ENCODE measurements around the gene FGA.
A peak's percentile ranks its signal among the peaks of the same experiment; 100 is the strongest.

FGA gene

GRCh38 chr4:154618708-154619315 is 28.3 kb upstream of the FGA start:
- peak; percentile 82 for ATAC-seq
- TF ChIP-seq ZNF565 (CRISPR knock-in tag; conservative IDR thresholded peaks at IDR 0.05; ENCODE audit: low read depth) (no peak), OSR1 (CRISPR knock-in tag; IDR thresholded peaks at IDR 0.05) (no peak), PPARA (CRISPR knock-in tag; IDR thresholded peaks at IDR 0.05; ENCODE audit: borderline replicate concordance) (no peak), ZC3H10 (CRISPR knock-in tag; IDR thresholded peaks at IDR 0.05) (no peak), ZFP3 (CRISPR knock-in tag; IDR thresholded peaks at IDR 0.05) (no peak), TSHZ2 (CRISPR knock-in tag; IDR thresholded peaks at IDR 0.05) (no peak), PATZ1 (CRISPR knock-in tag; IDR thresholded peaks at IDR 0.05; ENCODE audit: borderline replicate concordance) (no peak), GLIS3 (CRISPR knock-in tag; IDR thresholded peaks at IDR 0.05) (no peak), ISL1 (CRISPR knock-in tag; IDR thresholded peaks at IDR 0.05) (no peak), RARB (CRISPR knock-in tag; IDR thresholded peaks at IDR 0.05) (no peak), ZNF70 (CRISPR knock-in tag; IDR thresholded peaks at IDR 0.05) (no peak), BACH2 (CRISPR knock-in tag; IDR thresholded peaks at IDR 0.05; ENCODE audit: borderline replicate concordance) (no peak), ZFP30 (CRISPR knock-in tag; IDR thresholded peaks at IDR 0.05) (no peak), CREB5 (CRISPR knock-in tag; IDR thresholded peaks at IDR 0.05; ENCODE audit: low read depth) (no peak), ESRRG (CRISPR knock-in tag; IDR thresholded peaks at IDR 0.05) (no peak), ARNTL (CRISPR knock-in tag; IDR thresholded peaks at IDR 0.05; ENCODE audit: borderline replicate concordance, low read depth) (no peak), ZNF8 (CRISPR knock-in tag; IDR thresholded peaks at IDR 0.05) (no peak)

- ATAC-seq, result no peak
- TF ChIP-seq CREB5 (CRISPR knock-in tag; IDR thresholded peaks at IDR 0.05; ENCODE audit: low read depth), result no peak
- TF ChIP-seq POU6F1 (CRISPR knock-in tag; IDR thresholded peaks at IDR 0.05; ENCODE audit: borderline replicate concordance, low read depth), result no peak
- no peak for TF ChIP-seq ARNTL (CRISPR knock-in tag; IDR thresholded peaks at IDR 0.05; ENCODE audit: borderline replicate concordance, low read depth)
- TF ChIP-seq PATZ1 (CRISPR knock-in tag; IDR thresholded peaks at IDR 0.05; ENCODE audit: borderline replicate concordance), result no peak
- no peak for TF ChIP-seq ESRRG (CRISPR knock-in tag; IDR thresholded peaks at IDR 0.05)
- no peak for TF ChIP-seq ZNF70 (CRISPR knock-in tag; IDR thresholded peaks at IDR 0.05)
- no peak for TF ChIP-seq CSDC2 (CRISPR knock-in tag; IDR thresholded peaks at IDR 0.05)
- TF ChIP-seq RARB (CRISPR knock-in tag; IDR thresholded peaks at IDR 0.05), result no peak
- no peak for TF ChIP-seq TCF4 (CRISPR knock-in tag; IDR thresholded peaks at IDR 0.05; ENCODE audit: borderline replicate concordance)
- no peak for TF ChIP-seq ZFP30 (CRISPR knock-in tag; IDR thresholded peaks at IDR 0.05)
- no peak for TF ChIP-seq BACH2 (CRISPR knock-in tag; IDR thresholded peaks at IDR 0.05; ENCODE audit: borderline replicate concordance)
- TF ChIP-seq CSRNP3 (CRISPR knock-in tag; IDR thresholded peaks at IDR 0.05), result no peak
- TF ChIP-seq TSHZ2 (CRISPR knock-in tag; IDR thresholded peaks at IDR 0.05), result no peak
- TF ChIP-seq ISL1 (CRISPR knock-in tag; IDR thresholded peaks at IDR 0.05), result no peak
- no peak for TF ChIP-seq ZNF565 (CRISPR knock-in tag; conservative IDR thresholded peaks at IDR 0.05; ENCODE audit: low read depth)
- no peak for TF ChIP-seq TOX (CRISPR knock-in tag; IDR thresholded peaks at IDR 0.05; ENCODE audit: borderline replicate concordance)
- no peak for TF ChIP-seq PPARA (CRISPR knock-in tag; IDR thresholded peaks at IDR 0.05; ENCODE audit: borderline replicate concordance)
- no peak for TF ChIP-seq ZNF8 (CRISPR knock-in tag; IDR thresholded peaks at IDR 0.05)
Observed at GRCh38 chr4:154617820-154618317, 27.3 kb upstream of the FGA start.

Data from SK-N-SH treated with all-trans-retinoic acid at 6 μM for 48 hours (cell line).